Muscle of leg (tissue), 11 donors: ENCODE measurements around the gene FBXW10. TPM values are rescaled to one million over a fixed set of nuclear protein-coding genes. Genes with fewer than 3 reads are reported as not detected.
"Not testable (repeated sequence)": the region's sequence is repeated elsewhere in the genome, so short reads cannot be mapped to it uniquely, and the experiment has no call there.

Experiments used
- DNase-seq: peaks from one replicate; pipeline ENCODE4 v3.0.0; 2013
- H3K27ac ChIP-seq: one replicate; pipeline ENCODE4 v1.5.1; 2013; ENCODE audit warnings: mild to moderate bottlenecking, low read length, control low read depth
- H3K27me3 ChIP-seq: one replicate; pipeline ENCODE4 v1.6.1; 2013; ENCODE audit warnings: low read length; ENCODE audit not compliant: control insufficient read depth, insufficient read depth
- H3K36me3 ChIP-seq: one replicate; pipeline ENCODE4 v1.6.1; 2013; ENCODE audit warnings: low read length; ENCODE audit not compliant: control insufficient read depth, insufficient read depth
- H3K4me1 ChIP-seq: one replicate; pipeline ENCODE4 v1.6.1; 2013; ENCODE audit warnings: low read length; ENCODE audit not compliant: control insufficient read depth, insufficient read depth
- H3K4me3 ChIP-seq: one replicate; pipeline ENCODE4 v1.5.1; 2013; ENCODE audit warnings: low read length, control low read depth
- H3K9me3 ChIP-seq: replicated peaks from 2 replicates; pipeline ENCODE4 v1.6.1; 2013; ENCODE audit warnings: low read depth, low read length; ENCODE audit not compliant: control insufficient read depth
- WGBS: methylation state at CpG from one replicate; pipeline ENCODE4 v1.1.5; 2013; ENCODE audit warnings: missing lambda C conversion rate; ENCODE audit not compliant: insufficient coverage; 5-methylcytosine and 5-hydroxymethylcytosine counted together
- polyA plus RNA-seq, 8 donors: library from polyadenylated mRNA; unstranded; fragments of 120-200 nt; gene quantifications; one replicate each; pipeline versions ENCODE4 v1.2.1 to v1.2.3, GENCODE V29; 2013; ENCODE audit warnings: inconsistent platforms in 1 of 8, low replicate concordance in 1 of 8; ENCODE audit not compliant: insufficient read length in 8 of 8, insufficient read depth in 1 of 8
- total RNA-seq: library from RNA; stranded (reverse); fragments of 120-200 nt; gene quantifications from one replicate; pipeline ENCODE4 v1.2.4, GENCODE V29; 2013

The FBXW10 gene
- total and polyA plus RNA-seq, 9 donors, result 0.09 to 0.44 (median 0.13) TPM; not detected in 2

- not testable (repeated sequence) for H3K4me1 ChIP-seq, DNase-seq, H3K9me3 ChIP-seq, H3K27ac ChIP-seq, H3K36me3 ChIP-seq, H3K4me3 ChIP-seq, H3K27me3 ChIP-seq
- WGBS, result no CpG with 5 or more reads among the region's 1 CpG
Measured at GRCh38 chr17:18750242-18750641, 6.4 kb downstream of the FBXW10 start.

- H3K27me3 ChIP-seq, DNase-seq, H3K36me3 ChIP-seq, H3K4me3 ChIP-seq, H3K9me3 ChIP-seq, H3K4me1 ChIP-seq, H3K27ac ChIP-seq: not testable (repeated sequence)
- 93% methylated on average over 3 of the region's 6 CpGs for whole genome bisulfite sequencing
Measured at GRCh38 chr17:18753829-18754409, 10.1 kb downstream of the FBXW10 start.

- not testable (repeated sequence) for DNase-seq
Measured at GRCh38 chr17:18755969-18756368, 12.1 kb downstream of the FBXW10 start.

GRCh38 chr17:18757368-18758044 is 13.7 kb downstream of the FBXW10 start:
- not testable (repeated sequence) for H3K27ac ChIP-seq, DNase-seq, H3K36me3 ChIP-seq, H3K4me3 ChIP-seq, H3K4me1 ChIP-seq, H3K27me3 ChIP-seq, H3K9me3 ChIP-seq
- no CpG with 5 or more reads among the region's 8 CpGs for WGBS

More at GRCh38 chr17:18755969-18756368, 12.1 kb downstream of the FBXW10 start:
- not testable (repeated sequence) for H3K27ac ChIP-seq, H3K9me3 ChIP-seq, H3K36me3 ChIP-seq, H3K4me3 ChIP-seq, H3K27me3 ChIP-seq, H3K4me1 ChIP-seq
- no CpG with 5 or more reads among the region's 4 CpGs for WGBS

- not testable (repeated sequence) for H3K36me3 ChIP-seq, H3K4me1 ChIP-seq, H3K27ac ChIP-seq, DNase-seq, H3K9me3 ChIP-seq, H3K4me3 ChIP-seq, H3K27me3 ChIP-seq
- no CpG with 5 or more reads among the region's 6 CpGs for WGBS
Measured at GRCh38 chr17:18758344-18758743, 14.5 kb downstream of the FBXW10 start.

- H3K9me3 ChIP-seq, H3K36me3 ChIP-seq, DNase-seq, H3K4me3 ChIP-seq, H3K27ac ChIP-seq, H3K4me1 ChIP-seq, H3K27me3 ChIP-seq: not testable (repeated sequence)
- no CpG with 5 or more reads among the region's 6 CpGs for WGBS
Measured at GRCh38 chr17:18760221-18760620, 16.4 kb downstream of the FBXW10 start.

GRCh38 chr17:18770572-18770971 is 26.7 kb downstream of the FBXW10 start:
- not testable (repeated sequence) for H3K4me1 ChIP-seq, DNase-seq, H3K36me3 ChIP-seq, H3K27me3 ChIP-seq, H3K4me3 ChIP-seq, H3K27ac ChIP-seq, H3K9me3 ChIP-seq
- no CpG with 5 or more reads among the region's 4 CpGs for WGBS

- not testable (repeated sequence) for H3K9me3 ChIP-seq, H3K27ac ChIP-seq, H3K36me3 ChIP-seq, H3K4me1 ChIP-seq, H3K4me3 ChIP-seq, DNase-seq, H3K27me3 ChIP-seq
- no CpG with 5 or more reads among the region's 4 CpGs for WGBS
Measured at GRCh38 chr17:18771066-18771465, 27.2 kb downstream of the FBXW10 start.

- DNase-seq, result no peak
- no CpG with 5 or more reads among the region's 7 CpGs for WGBS
Measured at GRCh38 chr17:18772471-18772870, 28.6 kb downstream of the FBXW10 start.

GRCh38 chr17:18780991-18781718 is 37.3 kb downstream of the FBXW10 start, which contains the start of gene TVP23B:
Gene TVP23B (plus strand): TSS chr17:18781183. CDS start chr17:18781294, 111 bp downstream.
- not testable (repeated sequence) for H3K4me1 ChIP-seq, H3K36me3 ChIP-seq, H3K27me3 ChIP-seq, H3K9me3 ChIP-seq
- peak; percentile 97 for DNase-seq
- H3K4me3 ChIP-seq, result peak within 1 kb of the TSS; percentile 57
- peak within 1 kb of the TSS; percentile 82 for H3K27ac ChIP-seq
- 0% methylated on average over 22 of the region's 56 CpGs for WGBS

More at GRCh38 chr17:18772471-18772870, 28.6 kb downstream of the FBXW10 start:
- Histone ChIP-seq H3K4me3 (no peak overlapping the region), H3K4me1 (no peaks in the 10 kb centered on the region), H3K36me3 (no peaks in the 10 kb centered on the region), H3K27ac (no peak overlapping the region), H3K27me3 (no peaks in the 10 kb centered on the region), H3K9me3 (no peaks in the 10 kb centered on the region)
